H1 (cell line): ENCODE measurements around the gene CYREN. TPM values are rescaled to one million over a fixed set of nuclear protein-coding genes. Genes with fewer than 3 reads are reported as not detected.

Experiments used
- CTCF ChIA-PET: fragments of 300-600 bp; sonication (Branson Sonifier 250); formaldehyde crosslinking; loops from one replicate; lab custom pipeline; 2021; ENCODE audit not compliant: partially characterized antibody; lab: Charles Lee
- POLR2A ChIA-PET: fragments of 300-600 bp; sonication (Branson Sonifier 250); formaldehyde crosslinking; loops from one replicate; lab custom pipeline; 2021; ENCODE audit warnings: inconsistent platforms; ENCODE audit not compliant: partially characterized antibody; lab: Charles Lee
- DNase-seq, 2 experiments: peaks; one replicate each; pipeline versions ENCODE4 v3.0.0 to v3.0.0-alpha.2; 2010 to 2022; ENCODE audit warnings: low spot score in 2 of 2, low read depth in 1 of 2, mixed read lengths in 1 of 2
- FAIRE-seq: peaks from 2 replicates; lab custom pipeline; 2011; peaks lifted over from hg19 to GRCh38; lab: Jason Lieb, UNC
- H2AFZ ChIP-seq: 2 replicates; pipeline ENCODE4 v1.8.1; 2012; ENCODE audit warnings: low read length, inconsistent platforms
- H2AK5ac ChIP-seq: 2 replicates; pipeline ENCODE4 v1.6.1; 2013; ENCODE audit warnings: low read depth, low read length
- H2BK120ac ChIP-seq: replicated peaks from 2 replicates; pipeline ENCODE3; 2013; ENCODE audit warnings: low read depth, low read length, inconsistent platforms
- H2BK12ac ChIP-seq: 2 replicates; pipeline ENCODE4 v1.6.1; 2013; ENCODE audit warnings: low read depth, low read length
- H2BK15ac ChIP-seq: 2 replicates; pipeline ENCODE4 v1.6.1; 2013; ENCODE audit warnings: low read length
- H2BK20ac ChIP-seq: 2 replicates; pipeline ENCODE4 v1.6.1; 2013; ENCODE audit warnings: low read length
- H2BK5ac ChIP-seq: 2 replicates; pipeline ENCODE4 v1.6.1; 2013; ENCODE audit warnings: low read depth, low read length
- H3K14ac ChIP-seq: 2 replicates; pipeline ENCODE4 v1.6.1; 2013; ENCODE audit warnings: inconsistent platforms; ENCODE audit not compliant: insufficient read length
- H3K18ac ChIP-seq: 2 replicates; pipeline ENCODE4 v1.6.1; 2013; ENCODE audit warnings: low read length; ENCODE audit errors: extremely low read depth
- H3K23ac ChIP-seq: 2 replicates; pipeline ENCODE4 v1.6.1; 2013; ENCODE audit warnings: inconsistent platforms; ENCODE audit not compliant: insufficient read length
- H3K23me2 ChIP-seq: 2 replicates; pipeline ENCODE4 v1.6.1; 2013; ENCODE audit warnings: low read depth, low read length
- H3K27ac ChIP-seq: 2 replicates; pipeline ENCODE4 v1.6.1; 2011; ENCODE audit warnings: low read depth, low read length, inconsistent platforms
- H3K27me3 ChIP-seq, 4 experiments: replicated peaks in 1 of 4; 1 replicate in 1 of 4; 2 replicates in 3 of 4; pipeline versions ENCODE4 v1.6.1 to v1.8.1; 2011 to 2013; ENCODE audit warnings: low read length in 3 of 4, mild to moderate bottlenecking in 3 of 4, inconsistent platforms in 2 of 4, mixed read lengths in 2 of 4, moderate library complexity in 1 of 4; ENCODE audit not compliant: control insufficient read depth in 3 of 4, insufficient read depth in 3 of 4; ENCODE audit errors: extremely low read depth in 1 of 4
- H3K36me3 ChIP-seq, 4 experiments: 2 replicates each; pipeline versions ENCODE4 v1.6.1 to v1.8.1; 2011 to 2013; ENCODE audit warnings: mild to moderate bottlenecking in 4 of 4, low read length in 3 of 4, moderate library complexity in 2 of 4, control low read depth in 1 of 4, inconsistent platforms in 1 of 4; ENCODE audit not compliant: insufficient read depth in 4 of 4, control insufficient read depth in 2 of 4
- H3K4ac ChIP-seq: replicated peaks from 2 replicates; pipeline ENCODE3; 2013; ENCODE audit warnings: low read length, low read depth, mixed read lengths, inconsistent platforms; ENCODE audit not compliant: insufficient read length
- H3K4me1 ChIP-seq, 4 experiments: replicated peaks in 1 of 4; 1 replicate in 1 of 4; 2 replicates in 3 of 4; pipeline versions ENCODE4 v1.6.1 to v1.8.1; 2011 to 2013; ENCODE audit warnings: low read length in 3 of 4, inconsistent platforms in 2 of 4, mixed read lengths in 1 of 4; ENCODE audit not compliant: insufficient read depth in 4 of 4, control insufficient read depth in 3 of 4
- H3K4me2 ChIP-seq, 2 experiments: 2 replicates each; pipeline versions ENCODE4 v1.6.1 to v1.8.1; 2011 to 2013; ENCODE audit warnings: low read depth in 2 of 2, low read length in 2 of 2, control low read depth in 1 of 2, inconsistent platforms in 1 of 2, mild to moderate bottlenecking in 1 of 2; ENCODE audit not compliant: insufficient read depth in 1 of 2
- H3K4me3 ChIP-seq, 4 experiments: fragments of 200-600, 300-600 bp in 1 of 4; sonication (generic), shearing (Covaris generic), sonication (Bioruptor Twin) in 1 of 4; 2 replicates each; pipeline versions ENCODE4 v1.5.1 to v1.8.1; 2011 to 2016; ENCODE audit warnings: low read length in 4 of 4, low read depth in 3 of 4, control low read depth in 2 of 4, inconsistent platforms in 2 of 4, mild to moderate bottlenecking in 2 of 4, mixed read lengths in 1 of 4, moderate library complexity in 1 of 4; ENCODE audit not compliant: insufficient read depth in 2 of 4; ENCODE audit errors: extremely low read depth in 1 of 4
- H3K56ac ChIP-seq: replicated peaks from 2 replicates; pipeline ENCODE3; 2013; ENCODE audit warnings: low read depth, mild to moderate bottlenecking, mixed read lengths, low read length, inconsistent platforms; ENCODE audit not compliant: insufficient read length
- H3K79me1 ChIP-seq: 2 replicates; pipeline ENCODE4 v1.6.1; 2013; ENCODE audit warnings: low read depth, low read length, control low read depth
- H3K79me2 ChIP-seq, 2 experiments: 2 replicates each; pipeline versions ENCODE4 v1.6.1 to v1.8.1; 2012 to 2013; ENCODE audit warnings: low read length in 2 of 2, mild to moderate bottlenecking in 2 of 2, inconsistent platforms in 1 of 2; ENCODE audit not compliant: insufficient read depth in 2 of 2, control insufficient read depth in 1 of 2
- H3K9ac ChIP-seq, 4 experiments: replicated peaks in 1 of 4; 1 replicate in 1 of 4; 2 replicates in 3 of 4; pipeline versions ENCODE4 v1.6.1 to v1.8.1; 2011 to 2013; ENCODE audit warnings: low read depth in 3 of 4, low read length in 3 of 4, control low read depth in 2 of 4, mild to moderate bottlenecking in 2 of 4, moderate library complexity in 2 of 4, inconsistent platforms in 1 of 4; ENCODE audit errors: extremely low read depth in 1 of 4
- H3K9me3 ChIP-seq, 2 experiments: 2 replicates each; pipeline versions ENCODE4 v1.6.1 to v1.8.1; 2012 to 2013; ENCODE audit warnings: mild to moderate bottlenecking in 2 of 2, moderate library complexity in 2 of 2, control low read depth in 1 of 2, inconsistent platforms in 1 of 2, low read depth in 1 of 2, low read length in 1 of 2, mixed read lengths in 1 of 2; ENCODE audit not compliant: insufficient read depth in 2 of 2
- H4K20me1 ChIP-seq, 2 experiments: replicated peaks in 1 of 2; 2 replicates each; pipeline versions ENCODE3 to v1.8.1; 2011 to 2013; ENCODE audit warnings: inconsistent platforms in 2 of 2, low read length in 2 of 2, mild to moderate bottlenecking in 1 of 2; ENCODE audit not compliant: insufficient read depth in 2 of 2, control insufficient read depth in 1 of 2
- H4K5ac ChIP-seq: 2 replicates; pipeline ENCODE4 v1.6.1; 2013; ENCODE audit warnings: low read length, low read depth, mixed read lengths, inconsistent platforms; ENCODE audit not compliant: insufficient read length
- H4K8ac ChIP-seq: 2 replicates; pipeline ENCODE4 v1.8.0; 2013; ENCODE audit warnings: mild to moderate bottlenecking, moderate library complexity, low read length, inconsistent platforms; ENCODE audit not compliant: insufficient read depth; ENCODE audit errors: extremely low read depth
- H4K91ac ChIP-seq: replicated peaks from 2 replicates; pipeline ENCODE3; 2013; ENCODE audit warnings: low read length, mixed read lengths, inconsistent platforms; ENCODE audit not compliant: insufficient read length
- BRCA1 ChIP-seq: IDR thresholded peaks from 2 replicates; pipeline ENCODE4 v1.6.1; 2012; ENCODE audit warnings: low read depth, low read length, improper control_type of control experiment
- CTBP2 ChIP-seq: IDR thresholded peaks from 2 replicates; pipeline ENCODE4 v1.7.0; 2011; ENCODE audit warnings: borderline replicate concordance, mild to moderate bottlenecking, moderate library complexity, mixed read lengths, low read length; ENCODE audit not compliant: insufficient read depth, insufficient read length
- GABPA ChIP-seq: IDR thresholded peaks from 2 replicates; pipeline ENCODE4 v1.6.1; 2011; ENCODE audit warnings: mild to moderate bottlenecking, low read length, moderate library complexity, borderline replicate concordance; ENCODE audit not compliant: insufficient read depth
- NANOG ChIP-seq: IDR thresholded peaks from 2 replicates; pipeline ENCODE4 v1.6.1; 2011; ENCODE audit warnings: low read length, low read depth, mild to moderate bottlenecking, inconsistent platforms; ENCODE audit not compliant: insufficient read depth, poor library complexity, severe bottlenecking
- PHF8 ChIP-seq: fragments of 200-600 bp; sonication (generic); conservative IDR thresholded peaks from 2 replicates; pipeline ENCODE4 v1.7.1; 2012; ENCODE audit warnings: low read depth, mild to moderate bottlenecking, inconsistent platforms, low read length, moderate library complexity
- POLR2A ChIP-seq, 2 experiments: IDR thresholded peaks; 1 replicate in 1 of 2; 2 replicates in 1 of 2; pipeline ENCODE4 v1.6.1; 2011; ENCODE audit warnings: low read depth in 2 of 2, low read length in 2 of 2, mild to moderate bottlenecking in 2 of 2; ENCODE audit errors: control extremely low read depth in 1 of 2
- RAD21 ChIP-seq, 2 experiments: IDR thresholded peaks in 1 of 2; conservative IDR thresholded peaks in 1 of 2; 2 replicates each; pipeline ENCODE4 v1.6.1; 2011; ENCODE audit warnings: low read depth in 2 of 2, low read length in 2 of 2, improper control_type of control experiment in 1 of 2, inconsistent platforms in 1 of 2, mild to moderate bottlenecking in 1 of 2, moderate library complexity in 1 of 2
- TAF7 ChIP-seq: optimal IDR thresholded peaks from 2 replicates; pipeline ENCODE3; 2011; ENCODE audit warnings: low read depth, mild to moderate bottlenecking, inconsistent platforms, low read length, moderate library complexity, borderline replicate concordance
- WGBS, 2 experiments: shearing (Covaris generic) in 1 of 2; methylation state at CpG; one replicate each; pipeline versions ENCODE4 v1.1.6 to v1.1.7; 2013 to 2015; ENCODE audit warnings: low lambda C conversion rate in 2 of 2, mixed read lengths in 2 of 2, inconsistent platforms in 1 of 2, low coverage in 1 of 2, missing lambda C conversion rate in 1 of 2; ENCODE audit not compliant: insufficient replicate concordance in 2 of 2, insufficient coverage in 1 of 2, insufficient read length in 1 of 2; ENCODE audit errors: extremely low coverage in 1 of 2, missing lambda C conversion rate in 1 of 2; 5-methylcytosine and 5-hydroxymethylcytosine counted together
- polyA plus RNA-seq, 7 experiments: library from polyadenylated mRNA; depleted of rRNA in 3 of 7; stranded (reverse) in 5 of 7; unstranded in 2 of 7; fragments of >200 nt in 5 of 7; fragments of 200-250 nt in 2 of 7; gene quantifications; 1 replicate in 5 of 7; 2 replicates in 1 of 7; 4 replicates in 1 of 7; pipeline versions ENCODE4 v1.2.1 to v1.2.3, GENCODE V29; 2011 to 2013; ENCODE audit warnings: missing spikeins in 2 of 7, mixed read lengths in 2 of 7
- total RNA-seq: library from RNA; stranded (reverse); fragmentation: NEBNext Ultra II Directional; extraction: Animal tissue kit (Norgen Biotek cat#: 25700); gene quantifications from 2 replicates; pipeline ENCODE4 v1.2.1, GENCODE V29; 2021

Gene CYREN
- total and polyA plus RNA-seq, 2 of the 8 experiments (the other 6 are each of a cell fraction or from before 2014, with no cell fraction given), result 25.1 to 46.2 TPM

GRCh38 chr7:135152442-135152841 is 18.1 kb downstream of the CYREN start:
- POLR2A ChIA-PET, result no interaction called here
- peaks cover 13 to 14% of the 10 kb centered on the region in 2 experiments; a peak in 3 of 4 replicates for H3K9me3 ChIP-seq
- FAIRE-seq, result no peak

More at GRCh38 chr7:135152442-135152841, 18.1 kb downstream of the CYREN start:
- WGBS, 2 experiments, result 88% methylated on average over 1 of the region's 1 CpG; no CpG with 5 or more reads in 1 of the 2 experiments
- no peak overlapping the region for H2BK120ac ChIP-seq
- no peak overlapping the region for H2AFZ ChIP-seq
- no peak overlapping the region for H2BK20ac ChIP-seq
- H3K23ac ChIP-seq, result no peak overlapping the region
- no peak overlapping the region for H4K8ac ChIP-seq
- H3K23me2 ChIP-seq, result no peaks in the 10 kb centered on the region
- no peak overlapping the region for H3K4me3 ChIP-seq
- no peak overlapping the region for H2BK12ac ChIP-seq
- no peak overlapping the region for H4K91ac ChIP-seq
- no peaks in the 10 kb centered on the region for H3K4me1 ChIP-seq
- H3K36me3 ChIP-seq, result no peaks in the 10 kb centered on the region
- H4K20me1 ChIP-seq, result no peaks in the 10 kb centered on the region
- H3K79me1 ChIP-seq, result no peaks in the 10 kb centered on the region
- no peak overlapping the region for H2BK15ac ChIP-seq
- TF ChIP-seq BRCA1, result no peak
- TF ChIP-seq PHF8, result no peak
- no peak for TF ChIP-seq GABPA
- TF ChIP-seq RAD21 (IDR thresholded peaks at IDR 0.05 in 1 of 2, conservative IDR thresholded peaks at IDR 0.05 in 1 of 2; ENCODE audit: low read depth in 2 of 2, low read length in 2 of 2), result no peak
- no peak for TF ChIP-seq POLR2A (IDR thresholded peaks at IDR 0.05; ENCODE audit: control extremely low read depth in 1 of 2, low read depth in 2 of 2, low read length in 2 of 2)
- no peak for TF ChIP-seq CTBP2
- no peak for TF ChIP-seq TAF7
- TF ChIP-seq NANOG, result no peak
- H3K27me3 ChIP-seq, result no peaks in the 10 kb centered on the region
- no peak overlapping the region for H2BK5ac ChIP-seq
- H3K9ac ChIP-seq, result no peak overlapping the region
- DNase-seq, result no peak
- H3K4ac ChIP-seq, result no peak overlapping the region
- H3K56ac ChIP-seq, result no peak overlapping the region
- no peak overlapping the region for H4K5ac ChIP-seq
- CTCF ChIA-PET, result no interaction called here
- no peak overlapping the region for H2AK5ac ChIP-seq
- no peak overlapping the region for H3K14ac ChIP-seq
- H3K18ac ChIP-seq, result no peak overlapping the region
- H3K4me2 ChIP-seq, result no peak overlapping the region
- H3K79me2 ChIP-seq, result no peaks in the 10 kb centered on the region
- H3K27ac ChIP-seq, result no peak overlapping the region
